Measurements from ENCODE around the gene WSCD2.

WSCD2 gene

DNA sequence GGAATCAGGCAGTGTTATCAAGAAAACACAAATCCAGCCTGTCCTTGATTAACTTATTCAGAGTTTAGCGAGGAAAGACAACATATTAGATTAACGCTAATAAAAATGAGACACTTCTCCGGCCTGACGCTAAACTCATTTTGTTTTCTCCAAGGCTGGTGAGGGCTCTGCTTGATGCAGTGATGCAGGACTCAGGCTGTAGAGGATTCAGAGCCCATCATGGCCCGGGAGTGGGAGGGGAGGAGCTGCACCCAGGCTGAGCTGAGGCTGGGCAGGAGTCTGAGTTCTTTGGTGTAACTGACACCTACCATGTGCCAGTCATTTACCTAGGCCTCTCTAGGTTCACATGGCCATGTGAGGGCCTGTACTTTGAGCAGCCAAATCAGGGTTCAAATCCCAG lies 70.0 kb downstream of the WSCD2 start:
- Histone ChIP-seq H3K27ac (no peak overlapping the region), H3K9me3 (peaks cover 0 to 8% (median 0%) of the 10 kb centered on the region in 3 donors), H3K27me3 (no peaks in the 10 kb centered on the region), H3K36me3 (no peaks in the 10 kb centered on the region), H3K4me1 (no peaks in the 10 kb centered on the region), H3K4me3 (no peak overlapping the region)
- intact Hi-C loops (cut with DNase I; ENCODE audit: low total_unique reads) = no loop called here
- TF ChIP-seq, protein P1, sequence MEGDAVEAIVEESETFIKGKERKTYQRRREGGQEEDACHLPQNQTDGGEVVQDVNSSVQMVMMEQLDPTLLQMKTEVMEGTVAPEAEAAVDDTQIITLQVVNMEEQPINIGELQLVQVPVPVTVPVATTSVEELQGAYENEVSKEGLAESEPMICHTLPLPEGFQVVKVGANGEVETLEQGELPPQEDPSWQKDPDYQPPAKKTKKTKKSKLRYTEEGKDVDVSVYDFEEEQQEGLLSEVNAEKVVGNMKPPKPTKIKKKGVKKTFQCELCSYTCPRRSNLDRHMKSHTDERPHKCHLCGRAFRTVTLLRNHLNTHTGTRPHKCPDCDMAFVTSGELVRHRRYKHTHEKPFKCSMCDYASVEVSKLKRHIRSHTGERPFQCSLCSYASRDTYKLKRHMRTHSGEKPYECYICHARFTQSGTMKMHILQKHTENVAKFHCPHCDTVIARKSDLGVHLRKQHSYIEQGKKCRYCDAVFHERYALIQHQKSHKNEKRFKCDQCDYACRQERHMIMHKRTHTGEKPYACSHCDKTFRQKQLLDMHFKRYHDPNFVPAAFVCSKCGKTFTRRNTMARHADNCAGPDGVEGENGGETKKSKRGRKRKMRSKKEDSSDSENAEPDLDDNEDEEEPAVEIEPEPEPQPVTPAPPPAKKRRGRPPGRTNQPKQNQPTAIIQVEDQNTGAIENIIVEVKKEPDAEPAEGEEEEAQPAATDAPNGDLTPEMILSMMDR (IDR thresholded peaks at IDR 0.05) = no peak
- DNase-seq = no peak

DNA sequence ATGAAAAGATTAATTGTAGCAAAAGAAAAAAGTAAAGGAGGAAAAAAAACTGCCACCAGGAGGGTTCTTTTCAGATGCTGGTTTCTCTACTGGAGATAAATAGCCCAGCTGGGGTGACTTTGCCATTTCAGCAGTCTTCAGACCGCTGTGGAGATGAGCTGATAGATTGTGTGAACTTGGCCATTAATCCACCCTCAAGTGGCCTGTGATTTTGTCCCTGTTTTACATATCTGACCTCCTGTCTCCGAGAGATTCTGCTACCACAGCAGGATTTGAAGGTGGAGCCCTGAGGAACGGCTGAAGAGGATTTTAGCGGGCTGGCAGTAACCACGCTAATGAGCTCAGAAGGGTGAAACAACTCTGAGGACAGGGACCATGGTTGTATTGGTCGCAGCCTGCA lies 72.7 kb downstream of the WSCD2 start:
- H3K4me3 ChIP-seq = no peak overlapping the region
- peaks cover 0 to 8% (median 0%) of the 10 kb centered on the region in 3 donors for H3K9me3 ChIP-seq
- intact Hi-C loops (cut with DNase I; ENCODE audit: low total_unique reads) = no loop called here
- TF ChIP-seq, protein P1 (IDR thresholded peaks at IDR 0.05) = no peak
- no peaks in the 10 kb centered on the region for H3K4me1 ChIP-seq
- H3K27ac ChIP-seq = no peak overlapping the region
- no peaks in the 10 kb centered on the region for H3K36me3 ChIP-seq
- H3K27me3 ChIP-seq = no peaks in the 10 kb centered on the region
- DNase-seq = no peak

DNA sequence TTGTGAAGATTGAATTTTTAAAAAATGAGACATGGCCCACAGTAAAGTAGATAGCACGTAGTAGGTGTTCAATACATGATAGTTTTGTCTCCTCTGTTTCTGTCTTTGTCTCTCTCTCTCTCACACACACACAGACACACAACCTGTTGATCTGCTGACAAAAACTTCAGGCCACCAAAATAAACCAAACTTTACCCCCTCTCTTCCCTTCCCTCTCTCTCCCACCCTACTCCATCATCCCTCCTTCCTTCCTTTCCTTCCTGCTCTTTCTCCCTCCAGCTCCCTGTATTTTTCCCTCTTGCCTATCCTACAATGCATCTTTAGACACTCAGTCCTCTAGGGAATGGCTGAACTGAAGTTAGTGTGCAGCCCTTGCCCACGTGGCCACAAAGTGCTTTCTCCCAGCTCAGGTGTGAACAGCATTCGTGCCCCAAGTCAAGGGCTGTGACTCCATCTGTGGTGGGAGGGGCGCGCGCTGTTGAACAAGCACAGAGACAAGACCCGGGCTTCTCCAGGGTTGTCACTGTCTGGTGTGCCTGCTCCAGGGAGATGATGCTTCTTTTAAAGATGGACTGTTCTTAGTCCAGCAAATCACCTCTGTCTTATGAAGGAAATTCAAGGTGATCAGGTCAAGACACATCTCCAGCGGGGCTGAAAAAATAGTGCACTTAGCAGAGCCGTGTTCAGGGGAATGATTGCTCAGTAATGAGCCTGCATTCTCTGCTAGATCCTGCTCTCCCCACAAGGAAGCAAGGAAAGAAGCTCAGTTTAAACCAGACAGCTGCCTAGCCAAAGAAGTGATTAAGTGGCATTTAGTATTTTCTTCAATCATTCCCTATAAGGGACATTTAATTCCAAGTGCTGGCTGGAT lies 75.3 kb downstream of the WSCD2 start:
- H3K27ac ChIP-seq = no peak overlapping the region
- TF ChIP-seq, protein P1 (IDR thresholded peaks at IDR 0.05) = no peak
- H3K9me3 ChIP-seq = peaks cover 0 to 8% (median 0%) of the 10 kb centered on the region in 3 donors
- no peak overlapping the region for H3K4me3 ChIP-seq
- H3K4me1 ChIP-seq = peaks cover 0 to 3% (median 0%) of the 10 kb centered on the region in 4 donors
- no peaks in the 10 kb centered on the region for H3K36me3 ChIP-seq
- DNase-seq = no peak
- intact Hi-C loops (cut with DNase I; ENCODE audit: low total_unique reads) = no loop called here
- no peaks in the 10 kb centered on the region for H3K27me3 ChIP-seq

DNA sequence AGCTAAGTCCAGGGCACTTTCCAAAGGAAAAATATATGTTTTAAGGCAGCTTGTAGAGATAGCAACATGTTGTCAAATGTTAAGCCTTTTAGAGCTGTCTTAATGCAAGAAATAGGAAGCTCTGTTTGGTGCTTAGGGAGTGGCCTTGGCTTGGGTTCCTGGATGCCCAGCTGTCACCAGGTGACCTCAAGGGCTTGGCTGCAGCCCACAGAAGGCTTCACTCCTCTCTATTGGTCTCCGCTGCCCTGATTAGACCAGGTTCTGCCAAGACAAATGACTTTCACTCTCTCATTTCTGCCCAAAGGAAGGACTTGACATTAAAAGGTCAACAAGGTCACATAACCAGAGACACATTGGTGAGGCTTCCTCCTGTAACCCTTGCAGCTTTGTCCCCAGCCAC lies 76.8 kb downstream of the WSCD2 start:
- H3K4me1 ChIP-seq = peaks cover 0 to 4% (median 0%) of the 10 kb centered on the region in 4 donors
- intact Hi-C loops (cut with DNase I; ENCODE audit: low total_unique reads) = no loop called here
- peaks cover 0 to 8% (median 0%) of the 10 kb centered on the region in 3 donors for H3K9me3 ChIP-seq
- no peaks in the 10 kb centered on the region for H3K36me3 ChIP-seq
- TF ChIP-seq, protein P1 (IDR thresholded peaks at IDR 0.05) = no peak
- no peak for DNase-seq
- H3K27me3 ChIP-seq = no peaks in the 10 kb centered on the region
- H3K27ac ChIP-seq = no peak overlapping the region
- H3K4me3 ChIP-seq = no peak overlapping the region

DNA sequence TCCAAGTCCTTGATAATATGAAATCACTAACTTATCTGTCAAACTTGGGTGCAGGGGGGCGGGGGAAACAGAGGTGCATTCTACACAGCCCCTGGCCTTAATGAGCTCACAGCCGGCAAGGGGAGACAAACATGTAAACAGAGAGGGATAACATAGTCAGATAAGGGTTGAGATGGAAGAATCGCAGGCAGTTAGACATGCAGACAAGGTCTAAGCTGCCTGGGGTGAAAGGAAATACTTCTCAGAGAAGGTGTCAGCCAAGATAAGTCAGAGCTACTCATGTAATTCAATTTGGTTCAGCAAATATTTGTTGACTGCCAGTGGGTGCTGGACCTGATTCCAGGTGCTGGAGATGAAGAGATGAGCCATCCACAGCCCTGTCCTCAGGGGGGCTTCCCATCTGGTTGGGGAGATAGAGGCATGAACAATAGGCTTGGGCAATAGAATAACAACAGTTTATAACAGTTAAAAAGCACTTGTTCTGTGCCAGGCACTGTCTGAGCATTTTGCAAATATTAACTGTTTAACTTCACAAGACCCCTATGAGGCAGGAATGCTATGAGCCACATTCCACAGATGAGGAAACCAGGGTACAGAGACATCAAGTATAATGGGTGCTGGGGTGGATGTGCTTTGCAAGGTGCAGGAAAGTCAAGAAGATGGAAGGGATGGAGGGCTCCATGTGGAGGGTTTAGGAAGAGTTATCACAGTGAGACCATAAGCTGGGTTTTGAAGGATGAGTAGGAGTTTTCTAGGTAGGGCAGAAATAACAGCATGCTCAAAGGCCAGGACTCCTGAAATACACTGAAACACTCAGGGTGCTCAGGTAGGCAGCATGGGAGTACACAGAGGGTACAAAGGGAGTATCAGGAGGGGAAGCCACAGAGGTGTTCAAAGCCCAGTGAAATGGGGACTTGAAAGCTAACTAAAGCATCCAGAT lies 79.0 kb downstream of the WSCD2 start:
- peaks cover 0 to 4% (median 0%) of the 10 kb centered on the region in 4 donors for H3K4me1 ChIP-seq
- no peaks in the 10 kb centered on the region for H3K36me3 ChIP-seq
- intact Hi-C loops (cut with DNase I; ENCODE audit: low total_unique reads) = no loop called here
- no peak for DNase-seq
- H3K27ac ChIP-seq = no peak overlapping the region
- peaks cover 0 to 8% (median 0%) of the 10 kb centered on the region in 3 donors for H3K9me3 ChIP-seq
- TF ChIP-seq, protein P1 (IDR thresholded peaks at IDR 0.05) = no peak
- no peaks in the 10 kb centered on the region for H3K27me3 ChIP-seq
- no peak overlapping the region for H3K4me3 ChIP-seq
